ENCODE data around the gene KCTD12. TPM values are rescaled to one million over a fixed set of nuclear protein-coding genes. Genes with fewer than 3 reads are reported as not detected.

KCTD12 gene
- total and polyA plus RNA-seq, 4 experiments from 2014 or later, result 0.15 to 9.6 (median 4.9) TPM

- Histone ChIP-seq H3K4me3 (ENCODE audit: low read length in 2 of 2) (no peak overlapping the region), H3K27me3 (ENCODE audit: insufficient read depth, low read length) (no peaks in the 10 kb centered on the region), H3K27ac (ENCODE audit: low read depth, low read length) (no peak overlapping the region), H3K9me3 (ENCODE audit: control insufficient read depth in 1 of 2, low read length in 2 of 2) (no peaks in the 10 kb centered on the region), H3K36me3 (ENCODE audit: insufficient read depth, low read length) (no peaks in the 10 kb centered on the region), H3K4me1 (ENCODE audit: insufficient read depth, low read length) (no peaks in the 10 kb centered on the region)
- no peaks in the 10 kb centered on the region for H3K27me3 Mint-ChIP-seq
- no peak overlapping the region for H3K4me3 Mint-ChIP-seq
- ChIA-PET CTCF (ENCODE audit: partially characterized antibody) (no interaction called here), POLR2A (ENCODE audit: partially characterized antibody) (no interaction called here)
- intact Hi-C loops (cut with micrococcal nuclease), result no loop called here
- peaks cover 0 to 3% of the 10 kb centered on the region in 2 donors for H3K36me3 Mint-ChIP-seq
- no peak for DNase-seq
- peaks cover 0 to 7% (median 3%) of the 10 kb centered on the region in 4 donors for H3K4me1 Mint-ChIP-seq
- H3K9me3 Mint-ChIP-seq, result no peaks in the 10 kb centered on the region
- no peak overlapping the region for H3K27ac Mint-ChIP-seq
Observed at GRCh38 chr13:76853481-76853880, 32.7 kb downstream of the KCTD12 start.

- Histone ChIP-seq H3K27me3 (ENCODE audit: insufficient read depth, low read length) (no peaks in the 10 kb centered on the region), H3K4me1 (ENCODE audit: insufficient read depth, low read length) (no peaks in the 10 kb centered on the region), H3K27ac (ENCODE audit: low read depth, low read length) (no peak overlapping the region), H3K36me3 (ENCODE audit: insufficient read depth, low read length) (no peaks in the 10 kb centered on the region), H3K4me3 (ENCODE audit: low read length in 2 of 2) (no peak overlapping the region), H3K9me3 (ENCODE audit: control insufficient read depth in 1 of 2, low read length in 2 of 2) (no peaks in the 10 kb centered on the region)
- Mint-ChIP-seq H3K27ac (no peak overlapping the region), H3K4me1 (peaks cover 0 to 7% (median 3%) of the 10 kb centered on the region in 4 donors), H3K4me3 (no peak overlapping the region), H3K27me3 (no peaks in the 10 kb centered on the region), H3K36me3 (peaks cover 0 to 3% of the 10 kb centered on the region in 2 donors), H3K9me3 (no peaks in the 10 kb centered on the region)
- intact Hi-C loops (cut with micrococcal nuclease), result no loop called here
- no peak for DNase-seq
- POLR2A ChIA-PET (ENCODE audit: partially characterized antibody), result no interaction called here
- CTCF ChIA-PET (ENCODE audit: partially characterized antibody), result no interaction called here
Observed at GRCh38 chr13:76852986-76853385, 33.2 kb downstream of the KCTD12 start.

GRCh38 chr13:76851961-76852360, 34.2 kb downstream of the KCTD12 start:
- Mint-ChIP-seq H3K27me3 (no peaks in the 10 kb centered on the region), H3K9me3 (no peaks in the 10 kb centered on the region), H3K36me3 (peaks cover 0 to 3% of the 10 kb centered on the region in 2 donors), H3K27ac (no peak overlapping the region), H3K4me3 (no peak overlapping the region), H3K4me1 (peaks cover 0 to 7% (median 3%) of the 10 kb centered on the region in 4 donors)
- H3K4me1 ChIP-seq (ENCODE audit: insufficient read depth, low read length), result no peaks in the 10 kb centered on the region
- no peaks in the 10 kb centered on the region for H3K27me3 ChIP-seq (ENCODE audit: insufficient read depth, low read length)
- no peaks in the 10 kb centered on the region for H3K36me3 ChIP-seq (ENCODE audit: insufficient read depth, low read length)
- no peak overlapping the region for H3K4me3 ChIP-seq (ENCODE audit: low read length in 2 of 2)
- no peak for DNase-seq
- intact Hi-C loops (cut with micrococcal nuclease), result no loop called here
- no peaks in the 10 kb centered on the region for H3K9me3 ChIP-seq (ENCODE audit: control insufficient read depth in 1 of 2, low read length in 2 of 2)
- CTCF ChIA-PET (ENCODE audit: partially characterized antibody), result interaction anchor here (1.6 kb wide), 1 partner anchor 34 kb away, joined by 4 read pairs; the partner anchor contains the start of gene KCTD12
- H3K27ac ChIP-seq (ENCODE audit: low read depth, low read length), result no peak overlapping the region
- POLR2A ChIA-PET (ENCODE audit: partially characterized antibody), result no interaction called here

GRCh38 chr13:76849493-76849892, 36.7 kb downstream of the KCTD12 start:
- intact Hi-C loops (cut with micrococcal nuclease), result no loop called here
- ChIA-PET POLR2A (ENCODE audit: partially characterized antibody) (no interaction called here), CTCF (ENCODE audit: partially characterized antibody) (interaction anchor here (1.9 kb wide), 1 partner anchor 36 kb away, joined by 9 read pairs; the partner anchor contains the start of gene KCTD12)
- H3K4me1 ChIP-seq (ENCODE audit: insufficient read depth, low read length), result no peaks in the 10 kb centered on the region
- H3K36me3 ChIP-seq (ENCODE audit: insufficient read depth, low read length), result no peaks in the 10 kb centered on the region
- Mint-ChIP-seq H3K27ac (no peak overlapping the region), H3K4me3 (no peak overlapping the region), H3K9me3 (no peaks in the 10 kb centered on the region), H3K4me1 (no peaks in the 10 kb centered on the region), H3K36me3 (peaks cover 0 to 3% of the 10 kb centered on the region in 2 donors), H3K27me3 (no peaks in the 10 kb centered on the region)
- H3K27ac ChIP-seq (ENCODE audit: low read depth, low read length), result no peak overlapping the region
- no peak for DNase-seq
- no peaks in the 10 kb centered on the region for H3K9me3 ChIP-seq (ENCODE audit: control insufficient read depth in 1 of 2, low read length in 2 of 2)
- no peak overlapping the region for H3K4me3 ChIP-seq (ENCODE audit: low read length in 2 of 2)
- H3K27me3 ChIP-seq (ENCODE audit: insufficient read depth, low read length), result no peaks in the 10 kb centered on the region

GRCh38 chr13:76848596-76848995, 37.6 kb downstream of the KCTD12 start:
- intact Hi-C loops (cut with micrococcal nuclease), result no loop called here
- H3K9me3 ChIP-seq (ENCODE audit: control insufficient read depth in 1 of 2, low read length in 2 of 2), result no peaks in the 10 kb centered on the region
- H3K36me3 ChIP-seq (ENCODE audit: insufficient read depth, low read length), result no peaks in the 10 kb centered on the region
- H3K4me3 Mint-ChIP-seq, result no peak overlapping the region
- H3K4me3 ChIP-seq (ENCODE audit: low read length in 2 of 2), result no peak overlapping the region
- peaks cover 0 to 3% of the 10 kb centered on the region in 2 donors for H3K36me3 Mint-ChIP-seq
- ChIA-PET POLR2A (ENCODE audit: partially characterized antibody) (no interaction called here), CTCF (ENCODE audit: partially characterized antibody) (interaction anchor here (1.9 kb wide), 1 partner anchor 37 kb away, joined by 9 read pairs; the partner anchor contains the start of gene KCTD12)
- H3K27ac ChIP-seq (ENCODE audit: low read depth, low read length), result no peak overlapping the region
- DNase-seq, result no peak
- H3K4me1 Mint-ChIP-seq, result no peaks in the 10 kb centered on the region
- no peak overlapping the region for H3K27ac Mint-ChIP-seq
- peaks cover 0 to 1% of the 10 kb centered on the region in 2 donors for H3K27me3 Mint-ChIP-seq
- H3K4me1 ChIP-seq (ENCODE audit: insufficient read depth, low read length), result no peaks in the 10 kb centered on the region
- no peaks in the 10 kb centered on the region for H3K27me3 ChIP-seq (ENCODE audit: insufficient read depth, low read length)
- H3K9me3 Mint-ChIP-seq, result no peaks in the 10 kb centered on the region

- DNase-seq, result no peak
- ChIA-PET CTCF (ENCODE audit: partially characterized antibody) (no interaction called here), POLR2A (ENCODE audit: partially characterized antibody) (no interaction called here)
- no peak overlapping the region for H3K27ac ChIP-seq (ENCODE audit: low read depth, low read length)
- H3K9me3 ChIP-seq (ENCODE audit: control insufficient read depth in 1 of 2, low read length in 2 of 2), result no peaks in the 10 kb centered on the region
- H3K27me3 ChIP-seq (ENCODE audit: insufficient read depth, low read length), result no peaks in the 10 kb centered on the region
- peaks cover 0 to 3% of the 10 kb centered on the region in 2 donors for H3K36me3 Mint-ChIP-seq
- no peaks in the 10 kb centered on the region for H3K36me3 ChIP-seq (ENCODE audit: insufficient read depth, low read length)
- H3K27ac Mint-ChIP-seq, result no peak overlapping the region
- peaks cover 6 to 7% of the 10 kb centered on the region in 2 donors for H3K27me3 Mint-ChIP-seq
- H3K4me3 ChIP-seq (ENCODE audit: low read length in 2 of 2), result no peak overlapping the region
- no peaks in the 10 kb centered on the region for H3K4me1 ChIP-seq (ENCODE audit: insufficient read depth, low read length)
- H3K4me3 Mint-ChIP-seq, result no peak overlapping the region
- intact Hi-C loops (cut with micrococcal nuclease), result no loop called here
- H3K4me1 Mint-ChIP-seq, result no peaks in the 10 kb centered on the region
- H3K9me3 Mint-ChIP-seq, result no peaks in the 10 kb centered on the region
Observed at GRCh38 chr13:76846363-76846762, 39.8 kb downstream of the KCTD12 start.

- no peaks in the 10 kb centered on the region for H3K9me3 ChIP-seq (ENCODE audit: control insufficient read depth in 1 of 2, low read length in 2 of 2)
- Mint-ChIP-seq H3K9me3 (no peaks in the 10 kb centered on the region), H3K36me3 (peaks cover 0 to 3% of the 10 kb centered on the region in 2 donors), H3K27ac (no peak overlapping the region), H3K27me3 (peaks cover 6 to 7% of the 10 kb centered on the region in 2 donors), H3K4me1 (no peaks in the 10 kb centered on the region), H3K4me3 (no peak overlapping the region)
- no peak overlapping the region for H3K27ac ChIP-seq (ENCODE audit: low read depth, low read length)
- no peak overlapping the region for H3K4me3 ChIP-seq (ENCODE audit: low read length in 2 of 2)
- ChIA-PET CTCF (ENCODE audit: partially characterized antibody) (no interaction called here), POLR2A (ENCODE audit: partially characterized antibody) (no interaction called here)
- intact Hi-C loops (cut with micrococcal nuclease), result no loop called here
- no peaks in the 10 kb centered on the region for H3K27me3 ChIP-seq (ENCODE audit: insufficient read depth, low read length)
- no peak for DNase-seq
- no peaks in the 10 kb centered on the region for H3K36me3 ChIP-seq (ENCODE audit: insufficient read depth, low read length)
- H3K4me1 ChIP-seq (ENCODE audit: insufficient read depth, low read length), result no peaks in the 10 kb centered on the region
Observed at GRCh38 chr13:76845865-76846264, 40.3 kb downstream of the KCTD12 start.

- Histone ChIP-seq H3K9me3 (ENCODE audit: control insufficient read depth in 1 of 2, low read length in 2 of 2) (no peaks in the 10 kb centered on the region), H3K27ac (ENCODE audit: low read depth, low read length) (no peak overlapping the region), H3K27me3 (ENCODE audit: insufficient read depth, low read length) (no peaks in the 10 kb centered on the region), H3K36me3 (ENCODE audit: insufficient read depth, low read length) (no peaks in the 10 kb centered on the region), H3K4me3 (ENCODE audit: low read length in 2 of 2) (no peak overlapping the region), H3K4me1 (ENCODE audit: insufficient read depth, low read length) (no peaks in the 10 kb centered on the region)
- Mint-ChIP-seq H3K27me3 (peaks cover 6 to 7% of the 10 kb centered on the region in 2 donors), H3K27ac (no peak overlapping the region), H3K4me3 (no peak overlapping the region), H3K4me1 (no peaks in the 10 kb centered on the region), H3K36me3 (peaks cover 0 to 3% of the 10 kb centered on the region in 2 donors), H3K9me3 (no peaks in the 10 kb centered on the region)
- ChIA-PET POLR2A (ENCODE audit: partially characterized antibody) (no interaction called here), CTCF (ENCODE audit: partially characterized antibody) (no interaction called here)
- intact Hi-C loops (cut with micrococcal nuclease), result no loop called here
- no peak for DNase-seq
Observed at GRCh38 chr13:76845367-76845766, 40.8 kb downstream of the KCTD12 start.

Data from CD4-positive, alpha-beta memory T cell (primary cell).